ENCODE results near the gene SPOCK1.
"Not testable (repeated sequence)": the region's sequence is repeated elsewhere in the genome, so short reads cannot be mapped to it uniquely, and the experiment has no call there.

SPOCK1 gene

DNA sequence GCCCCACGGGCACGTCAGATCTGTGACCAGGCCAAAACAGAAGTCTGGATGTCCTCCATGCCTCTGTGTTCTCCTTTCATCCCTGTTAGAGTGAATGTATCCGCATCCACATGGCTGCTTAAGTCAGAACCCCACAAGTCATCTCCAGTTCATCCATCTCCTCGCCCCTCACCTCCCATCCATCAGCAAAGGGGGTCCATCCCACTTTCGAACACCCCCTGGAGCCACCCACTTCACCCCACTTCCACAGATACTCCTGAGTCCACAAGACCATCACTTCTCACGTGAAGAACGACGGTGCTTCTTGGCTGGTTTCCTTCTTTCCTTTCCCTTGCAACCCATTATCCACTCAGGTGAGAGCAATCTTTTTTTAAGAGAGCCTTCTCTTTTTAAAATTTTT, 3.5 kb upstream of the SPOCK1 start:
- TF ChIP-seq, protein P1, sequence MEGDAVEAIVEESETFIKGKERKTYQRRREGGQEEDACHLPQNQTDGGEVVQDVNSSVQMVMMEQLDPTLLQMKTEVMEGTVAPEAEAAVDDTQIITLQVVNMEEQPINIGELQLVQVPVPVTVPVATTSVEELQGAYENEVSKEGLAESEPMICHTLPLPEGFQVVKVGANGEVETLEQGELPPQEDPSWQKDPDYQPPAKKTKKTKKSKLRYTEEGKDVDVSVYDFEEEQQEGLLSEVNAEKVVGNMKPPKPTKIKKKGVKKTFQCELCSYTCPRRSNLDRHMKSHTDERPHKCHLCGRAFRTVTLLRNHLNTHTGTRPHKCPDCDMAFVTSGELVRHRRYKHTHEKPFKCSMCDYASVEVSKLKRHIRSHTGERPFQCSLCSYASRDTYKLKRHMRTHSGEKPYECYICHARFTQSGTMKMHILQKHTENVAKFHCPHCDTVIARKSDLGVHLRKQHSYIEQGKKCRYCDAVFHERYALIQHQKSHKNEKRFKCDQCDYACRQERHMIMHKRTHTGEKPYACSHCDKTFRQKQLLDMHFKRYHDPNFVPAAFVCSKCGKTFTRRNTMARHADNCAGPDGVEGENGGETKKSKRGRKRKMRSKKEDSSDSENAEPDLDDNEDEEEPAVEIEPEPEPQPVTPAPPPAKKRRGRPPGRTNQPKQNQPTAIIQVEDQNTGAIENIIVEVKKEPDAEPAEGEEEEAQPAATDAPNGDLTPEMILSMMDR (IDR thresholded peaks at IDR 0.05; ENCODE audit: control insufficient read depth, insufficient read depth, low read depth, low read length, missing control alignments), result no peak
- H3K4me3 ChIP-seq (ENCODE audit: control insufficient read depth, low read depth, low read length), result no peak overlapping the region
- DNase-seq (ENCODE audit: low read depth), result no peak

DNA sequence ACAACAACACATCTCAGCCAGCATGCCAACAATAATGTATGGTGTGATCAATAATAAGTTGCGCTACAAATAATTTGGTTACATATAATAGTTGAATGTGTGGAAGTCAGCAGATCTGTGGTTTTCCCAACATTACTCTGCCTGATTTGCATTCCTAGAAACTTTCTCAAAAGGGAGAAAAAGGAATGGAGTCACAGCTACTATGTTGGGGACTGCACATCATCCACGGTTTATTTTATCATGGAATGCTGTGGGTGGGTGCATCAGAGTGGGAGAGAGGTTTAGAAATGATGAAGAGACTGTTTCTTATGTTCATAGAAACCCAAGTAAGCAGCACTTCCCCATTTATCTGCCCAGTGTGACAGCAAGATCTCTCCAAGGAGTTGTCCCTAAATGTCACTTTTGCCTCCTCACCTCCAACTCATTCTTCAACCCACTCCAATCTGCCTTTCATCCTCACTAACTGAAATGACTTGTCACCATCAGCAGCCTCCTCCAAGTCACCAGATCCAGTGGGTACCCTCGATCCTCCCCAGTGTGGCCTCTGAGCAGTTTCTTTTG, 2.8 kb upstream of the SPOCK1 start:
- TF ChIP-seq, protein P1 (IDR thresholded peaks at IDR 0.05; ENCODE audit: control insufficient read depth, insufficient read depth, low read depth, low read length, missing control alignments), result no peak
- H3K4me3 ChIP-seq (ENCODE audit: control insufficient read depth, low read depth, low read length), result no peak overlapping the region
- no peak for DNase-seq (ENCODE audit: low read depth)

DNA sequence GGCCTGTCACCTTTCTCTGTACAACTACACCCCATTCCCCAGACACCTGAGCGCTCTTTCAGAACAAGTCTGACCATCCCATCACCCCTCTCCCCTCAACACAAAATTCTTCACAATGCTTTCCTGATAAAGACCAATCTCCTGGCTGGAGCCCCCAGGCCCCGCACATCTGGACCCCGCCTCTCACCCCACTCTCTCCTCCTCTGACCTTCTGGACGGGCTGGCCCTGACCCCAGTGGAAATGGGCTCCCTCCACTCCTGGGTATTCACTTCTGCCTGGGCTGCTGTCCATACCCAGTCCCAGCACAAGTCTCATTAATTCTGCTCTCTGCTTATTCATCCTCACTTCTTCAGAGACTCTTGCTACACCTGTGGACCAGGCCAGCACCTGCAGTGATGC, 2.1 kb upstream of the SPOCK1 start:
- TF ChIP-seq, protein P1 (IDR thresholded peaks at IDR 0.05; ENCODE audit: control insufficient read depth, insufficient read depth, low read depth, low read length, missing control alignments), result no peak
- H3K4me3 ChIP-seq (ENCODE audit: control insufficient read depth, low read depth, low read length), result no peak overlapping the region
- DNase-seq (ENCODE audit: low read depth), result no peak

DNA sequence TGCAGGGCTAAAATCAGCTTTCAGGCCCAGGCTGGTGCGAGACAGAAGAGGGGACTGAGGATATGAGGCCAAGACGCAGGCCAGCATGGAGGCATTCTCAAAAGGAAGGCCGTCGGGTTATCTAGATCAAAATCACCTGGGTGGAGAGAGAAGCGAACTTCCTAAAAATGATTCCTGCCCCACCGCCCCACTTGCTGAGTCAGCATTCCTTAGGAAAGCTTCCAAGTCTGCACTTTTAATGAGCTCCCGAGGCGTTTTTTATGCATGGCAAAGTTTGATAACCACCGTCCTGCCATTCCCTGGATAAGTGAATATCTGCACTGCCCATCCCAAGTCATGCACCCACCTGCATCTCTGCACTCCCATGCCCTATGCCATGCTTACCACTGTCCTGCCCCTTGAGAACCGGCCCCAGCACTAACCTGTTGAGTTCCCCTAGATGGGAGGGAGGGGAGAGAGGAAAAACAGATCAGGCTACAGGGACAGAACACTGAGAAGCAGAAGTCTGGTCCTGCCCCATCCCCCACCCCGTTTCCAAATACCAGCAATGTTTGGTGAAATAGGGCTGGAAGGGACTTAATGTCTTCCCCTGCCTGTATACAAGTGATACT, 1.6 kb upstream of the SPOCK1 start:
- no peak for DNase-seq (ENCODE audit: low read depth)
- H3K4me3 ChIP-seq (ENCODE audit: control insufficient read depth, low read depth, low read length), result no peak overlapping the region
- TF ChIP-seq, protein P1 (IDR thresholded peaks at IDR 0.05; ENCODE audit: control insufficient read depth, insufficient read depth, low read depth, low read length, missing control alignments), result no peak

DNA sequence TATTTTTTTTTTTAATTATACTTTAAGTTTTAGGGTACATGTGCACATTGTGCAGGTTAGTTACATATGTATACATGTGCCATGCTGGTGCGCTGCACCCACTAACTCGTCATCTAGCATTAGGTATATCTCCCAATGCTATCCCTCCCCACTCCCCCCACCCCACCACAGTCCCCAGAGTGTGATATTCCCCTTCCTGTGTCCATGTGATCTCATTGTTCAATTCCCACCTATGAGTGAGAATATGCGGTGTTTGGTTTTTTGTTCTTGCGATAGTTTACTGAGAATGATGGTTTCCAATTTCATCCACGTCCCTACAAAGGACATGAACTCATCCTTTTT, 351 bp upstream of the SPOCK1 start:
- not testable (repeated sequence) for DNase-seq (ENCODE audit: low read depth); H3K4me3 ChIP-seq (ENCODE audit: control insufficient read depth, low read depth, low read length)

DNA sequence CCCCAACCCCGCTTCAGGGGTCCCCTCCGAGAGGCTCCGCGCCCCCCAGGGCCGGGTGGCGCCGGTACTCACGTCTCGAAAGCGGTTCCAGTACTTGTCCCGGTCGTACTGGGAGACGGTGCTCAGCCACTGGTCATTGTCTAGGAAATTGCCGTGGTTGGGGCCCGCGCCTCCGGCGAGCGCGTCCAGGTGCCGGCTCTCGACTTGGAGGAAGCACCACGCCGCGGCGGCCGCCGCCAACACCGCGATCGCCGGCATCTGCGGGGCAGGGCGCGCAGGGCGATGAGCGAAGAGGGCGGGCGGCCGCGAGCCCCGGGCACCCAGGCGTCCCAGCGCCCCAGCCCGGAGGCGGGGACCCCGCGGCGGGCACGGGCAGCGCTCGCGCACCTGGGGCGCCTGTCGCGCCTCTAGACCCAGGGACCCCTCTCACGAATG, 808 bp downstream of the SPOCK1 start:
- peak overlapping the region; percentile 87 for H3K4me3 ChIP-seq (ENCODE audit: control insufficient read depth, low read depth, low read length)
- TF ChIP-seq, protein P1 (IDR thresholded peaks at IDR 0.05; ENCODE audit: control insufficient read depth, insufficient read depth, low read depth, low read length, missing control alignments), result no peak
- DNase-seq (ENCODE audit: low read depth), result no peak

DNA sequence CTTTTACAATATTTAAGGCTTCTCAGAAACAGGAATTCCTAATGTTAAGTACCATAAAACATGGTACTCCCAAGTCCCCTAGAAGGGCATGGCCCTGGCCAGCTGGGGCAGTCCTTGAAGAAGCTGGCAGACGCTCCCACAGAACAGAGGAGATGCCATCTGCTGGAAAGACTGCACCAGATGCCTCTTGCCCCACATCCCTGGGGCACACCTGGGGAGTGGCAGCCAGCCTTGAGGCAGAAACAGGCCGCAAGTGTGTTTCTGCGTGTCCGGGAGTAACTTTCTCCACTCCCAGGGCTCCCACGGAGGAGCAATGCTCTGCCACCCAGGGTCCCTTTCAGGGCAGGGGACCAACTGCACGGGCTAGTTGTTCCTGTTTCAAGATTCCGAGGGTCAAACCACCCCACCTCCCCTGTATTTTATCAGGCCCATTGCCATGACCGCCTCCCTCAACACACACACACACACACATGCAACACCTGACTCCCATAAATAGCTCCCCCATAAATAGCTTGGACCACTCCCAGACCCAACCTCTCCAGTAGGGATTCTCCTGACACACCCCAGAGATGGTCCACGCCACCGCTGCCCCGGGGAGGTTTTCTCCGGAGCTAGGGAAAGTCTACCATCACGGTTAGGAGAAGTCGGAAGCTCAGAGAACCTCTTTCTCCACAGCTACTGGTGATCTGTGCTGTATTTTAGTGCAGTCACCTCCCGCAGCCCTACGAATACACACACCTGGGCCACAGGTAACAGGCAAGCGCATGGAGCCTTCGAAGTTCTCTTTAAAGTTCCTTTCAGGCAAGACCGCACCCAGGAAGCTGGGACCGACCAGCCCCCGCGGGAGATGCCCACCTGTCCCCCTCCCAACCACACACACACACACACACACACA, 1.5 kb downstream of the SPOCK1 start:
- TF ChIP-seq, protein P1 (IDR thresholded peaks at IDR 0.05; ENCODE audit: control insufficient read depth, insufficient read depth, low read depth, low read length, missing control alignments), result peak; percentile 24
- H3K4me3 ChIP-seq (ENCODE audit: control insufficient read depth, low read depth, low read length), result peak overlapping the region; percentile 87
- no peak for DNase-seq (ENCODE audit: low read depth)
